OCI-LY7 (cell line): Measurements from ENCODE around the gene DGKZ. TPM values are rescaled to one million over a fixed set of nuclear protein-coding genes. Genes with fewer than 3 reads are reported as not detected.
"Not testable (repeated sequence)": the region's sequence is repeated elsewhere in the genome, so short reads cannot be mapped to it uniquely, and the experiment has no call there.

ENCODE experiments used
- BruUV-seq: library from RNA; stranded (reverse); fragments of 400-500 nt; replicated peaks from 2 replicates; lab custom pipeline; 2021; lab: Mats Ljungman, UMichigan
- CTCF ChIA-PET: fragments of 300-600 bp; sonication (Branson Sonifier 250); formaldehyde crosslinking; loops from one replicate; lab custom pipeline; 2022; ENCODE audit warnings: antibody characterized with exemption; ENCODE audit not compliant: unreplicated experiment; lab: Charles Lee
- POLR2A ChIA-PET: fragments of 300-600 bp; sonication (Branson Sonifier 250); formaldehyde crosslinking; loops from one replicate; lab custom pipeline; 2022; ENCODE audit warnings: antibody characterized with exemption; lab: Charles Lee
- DNase-seq: peaks from one replicate; pipeline ENCODE4 v3.0.0-alpha.2; 2015; ENCODE audit warnings: low spot score
- H2AFZ ChIP-seq: fragments of 200-600 bp; sonication (generic), shearing (Covaris generic); 2 replicates; pipeline ENCODE4 v1.6.1; 2014; ENCODE audit warnings: mild to moderate bottlenecking, antibody characterized with exemption, low read length, moderate library complexity
- H3K27ac ChIP-seq: fragments of 200-600 bp; sonication (generic); 2 replicates; pipeline ENCODE4 v1.5.1; 2014; ENCODE audit warnings: mixed run types, low read depth, mild to moderate bottlenecking, moderate library complexity, low read length, inconsistent platforms; ENCODE audit not compliant: poor library complexity, severe bottlenecking
- H3K36me3 ChIP-seq: fragments of 200-600 bp; sonication (generic); 2 replicates; pipeline ENCODE4 v1.6.1; 2014; ENCODE audit warnings: mild to moderate bottlenecking, antibody characterized with exemption, low read length, moderate library complexity, mixed read lengths; ENCODE audit not compliant: insufficient read depth
- H3K4me1 ChIP-seq: fragments of 200-600 bp; sonication (generic); 2 replicates; pipeline ENCODE4 v1.5.1; 2014; ENCODE audit warnings: mild to moderate bottlenecking, low read length; ENCODE audit not compliant: insufficient read depth, poor library complexity, severe bottlenecking
- H3K4me2 ChIP-seq: fragments of 200-600 bp; sonication (generic); 2 replicates; pipeline ENCODE4 v1.6.1; 2014; ENCODE audit warnings: mild to moderate bottlenecking, low read length
- H3K4me3 ChIP-seq: fragments of 200-600 bp; sonication (generic); 2 replicates; pipeline ENCODE4 v1.5.1; 2014; ENCODE audit warnings: mild to moderate bottlenecking, low read depth, low read length; ENCODE audit not compliant: poor library complexity, severe bottlenecking
- H3K79me2 ChIP-seq: fragments of 200-600 bp; sonication (generic); 2 replicates; pipeline ENCODE4 v1.6.1; 2016; ENCODE audit warnings: low read depth, mild to moderate bottlenecking, low read length, moderate library complexity, mixed read lengths; ENCODE audit not compliant: insufficient read depth
- H3K9me2 ChIP-seq: fragments of 200-600 bp; sonication (generic); 2 replicates; pipeline ENCODE4 v1.6.1; 2016; ENCODE audit warnings: mild to moderate bottlenecking, low read length, mixed read lengths; ENCODE audit not compliant: insufficient read depth
- H3K9me3 ChIP-seq: fragments of 200-600 bp; sonication (generic); 2 replicates; pipeline ENCODE4 v1.6.1; 2014; ENCODE audit warnings: mild to moderate bottlenecking, mixed run types, low read length, mixed read lengths
- H4K20me1 ChIP-seq: fragments of 200-600 bp; sonication (generic); 2 replicates; pipeline ENCODE4 v1.6.1; 2014; ENCODE audit warnings: mild to moderate bottlenecking, antibody characterized with exemption, low read length, moderate library complexity, mixed read lengths; ENCODE audit not compliant: insufficient read depth
- CTCF ChIP-seq: fragments of 200-600 bp; sonication (generic); conservative IDR thresholded peaks from 2 replicates; pipeline ENCODE4 v1.5.1; 2014; ENCODE audit warnings: mild to moderate bottlenecking, antibody characterized with exemption, low read length, moderate library complexity, mixed read lengths
- EZH2phosphoT487 ChIP-seq: fragments of 200-600 bp; sonication (generic); IDR thresholded peaks from 2 replicates; pipeline ENCODE4 v1.6.1; 2018; ENCODE audit warnings: low read depth, borderline replicate concordance, mild to moderate bottlenecking, mixed run types, antibody characterized with exemption, low read length, moderate library complexity, mixed read lengths
- intact Hi-C: fragments of 100-400 bp; cut with micrococcal nuclease; formaldehyde crosslinking; loops from one replicate; pipeline ENCODE4 v1.10.0; 2022; ENCODE audit not compliant: unreplicated experiment
- total RNA-seq, 2 experiments: library from RNA; depleted of rRNA in 1 of 2; stranded (reverse); fragments of >200 nt in 1 of 2; shearing (Covaris generic) in 1 of 2; gene quantifications; 2 replicates each; pipeline ENCODE4 v1.2.3, GENCODE V29; 2014 to 2022

DGKZ gene
- total RNA-seq, 2 experiments from 2014 or later, result 134 to 141 TPM

GRCh38 chr11:46372086-46372485, 24.8 kb downstream of the DGKZ start:
- DNase-seq, result no peak
- CTCF ChIA-PET, result interaction anchor here (0.6 kb wide), 1 partner anchor 20 kb away, joined by 4 read pairs; no protein-coding TSS in a partner anchor
- peaks cover 82% of the 10 kb centered on the region for H3K36me3 ChIP-seq
- H3K9me2 ChIP-seq, result no peaks in the 10 kb centered on the region
- no peak overlapping the region for H3K4me3 ChIP-seq
- no peak overlapping the region for H3K27ac ChIP-seq
- no TSS peak for BruUV-seq
- no peaks in the 10 kb centered on the region for H3K79me2 ChIP-seq
- H3K4me2 ChIP-seq, result no peak overlapping the region
- intact Hi-C loops, result no loop called here
- TF ChIP-seq CTCF (no peak), EZH2phosphoT487 (no peak)
- no peaks in the 10 kb centered on the region for H3K9me3 ChIP-seq
- H3K4me1 ChIP-seq, result peaks cover 4% of the 10 kb centered on the region
- POLR2A ChIA-PET, result no interaction called here
- H2AFZ ChIP-seq, result no peak overlapping the region
- H4K20me1 ChIP-seq, result peaks cover 8% of the 10 kb centered on the region; the same call in 1 of the 2 replicates

- CTCF ChIA-PET, H3K4me3 ChIP-seq, H3K79me2 ChIP-seq, intact Hi-C loops, H4K20me1 ChIP-seq, H2AFZ ChIP-seq, H3K4me2 ChIP-seq, H3K9me2 ChIP-seq, H3K27ac ChIP-seq, BruUV-seq, DNase-seq, POLR2A ChIA-PET, H3K9me3 ChIP-seq, H3K4me1 ChIP-seq: not testable (repeated sequence)
- peaks cover 86% of the 10 kb centered on the region for H3K36me3 ChIP-seq
Observed at GRCh38 chr11:46372501-46372900, 25.2 kb downstream of the DGKZ start.

- H3K79me2 ChIP-seq, result no peaks in the 10 kb centered on the region
- BruUV-seq, result no TSS peak
- H3K9me2 ChIP-seq, result no peaks in the 10 kb centered on the region
- no peaks in the 10 kb centered on the region for H4K20me1 ChIP-seq
- H2AFZ ChIP-seq, result no peak overlapping the region
- H3K27ac ChIP-seq, result no peak overlapping the region
- no peaks in the 10 kb centered on the region for H3K9me3 ChIP-seq
- intact Hi-C loops, result no loop called here
- no peak overlapping the region for H3K4me3 ChIP-seq
- TF ChIP-seq CTCF (no peak), EZH2phosphoT487 (no peak)
- no peak for DNase-seq
- H3K4me1 ChIP-seq, result no peaks in the 10 kb centered on the region
- ChIA-PET POLR2A (interaction anchor here (0.6 to 0.7 kb wide), 3 partner anchors 162 to 494 kb away, joined by 3 to 7 read pairs (median 5); no protein-coding TSS in a partner anchor), CTCF (no interaction called here)
- H3K4me2 ChIP-seq, result no peak overlapping the region
- peaks cover 84% of the 10 kb centered on the region for H3K36me3 ChIP-seq
Observed at GRCh38 chr11:46373787-46374740, 26.8 kb downstream of the DGKZ start.
